ENCODE results near the gene TMEM250. TPM values are rescaled to one million over a fixed set of nuclear protein-coding genes. Genes with fewer than 3 reads are reported as not detected.
A peak's percentile ranks its signal among the peaks of the same experiment; 100 is the strongest.
"Not testable (repeated sequence)": the region's sequence is repeated elsewhere in the genome, so short reads cannot be mapped to it uniquely, and the experiment has no call there.

TMEM250 gene
- total RNA-seq, 1 donor from 2014 or later: 23.0 TPM

GRCh38 chr9:136103651-136104487 is 14.8 kb downstream of the TMEM250 start:
- DNase-seq (ENCODE audit: low spot score) (no peak), ATAC-seq (no peak)
- intact Hi-C loops (cut with DNase I): no loop called here

DNA sequence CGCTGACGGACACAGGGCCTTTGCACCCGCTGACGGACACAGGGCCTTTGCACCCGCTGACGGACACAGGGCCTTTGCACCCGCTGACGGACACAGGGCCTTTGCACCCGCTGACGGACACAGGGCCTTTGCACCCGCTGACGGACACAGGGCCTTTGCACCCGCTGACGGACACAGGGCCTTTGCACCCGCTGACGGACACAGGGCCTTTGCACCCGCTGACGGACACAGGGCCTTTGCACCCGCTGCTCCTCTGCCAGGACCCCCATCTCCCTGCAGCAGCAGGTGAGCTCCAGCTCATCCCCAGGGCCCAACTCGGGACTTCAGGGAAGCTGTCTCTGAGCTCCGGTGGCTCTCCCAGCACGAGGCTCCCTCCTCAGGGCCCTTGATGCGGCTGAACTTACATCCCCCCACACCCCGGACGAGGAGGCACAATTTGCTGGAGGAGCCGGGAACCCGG is 17.0 kb downstream of the TMEM250 start:
- intact Hi-C loops (cut with DNase I); ATAC-seq; DNase-seq (ENCODE audit: low spot score): not testable (repeated sequence)

DNA sequence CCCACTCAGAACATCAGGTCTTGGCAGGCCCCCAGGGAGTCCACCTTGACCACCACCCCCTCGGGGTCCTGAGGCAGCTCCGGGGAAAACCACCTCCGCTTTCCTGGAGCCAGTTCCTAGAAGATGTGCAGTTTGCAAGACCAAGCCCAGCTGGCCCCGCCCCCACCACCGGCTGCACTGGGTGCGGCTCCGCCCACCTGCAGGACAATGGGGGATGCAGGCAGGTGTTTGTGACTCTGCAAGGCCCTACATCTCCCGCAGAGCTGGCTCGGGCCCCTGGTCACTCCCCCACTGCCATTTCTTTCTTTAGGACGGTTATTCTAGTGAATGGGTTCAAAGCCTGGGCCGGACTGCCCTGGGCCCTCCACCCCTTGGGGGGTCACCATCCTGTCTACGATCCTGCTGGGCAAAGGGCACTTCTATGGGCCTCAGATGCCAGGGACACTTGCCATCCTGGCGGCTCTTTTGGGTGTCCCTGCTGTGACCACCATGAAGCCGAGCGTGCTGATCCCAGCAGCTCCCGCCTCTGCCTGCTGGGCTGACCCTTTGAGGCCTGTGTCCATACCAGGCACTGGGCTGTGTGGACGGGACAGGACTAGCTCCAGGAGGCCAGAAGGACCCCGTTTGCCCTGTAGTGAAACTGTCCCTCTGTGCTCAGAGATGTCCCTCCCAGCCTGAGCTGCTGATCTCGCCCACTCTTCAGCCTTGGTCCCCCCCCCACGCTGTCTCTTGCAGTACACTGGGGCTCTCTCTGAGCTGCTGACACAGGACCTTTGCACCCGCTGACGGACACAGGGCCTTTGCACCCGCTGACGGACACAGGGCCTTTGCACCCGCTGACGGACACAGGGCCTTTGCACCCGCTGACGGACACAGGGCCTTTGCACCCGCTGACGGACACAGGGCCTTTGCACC is 17.7 kb downstream of the TMEM250 start:
- no peak for DNase-seq (ENCODE audit: low spot score)
- ATAC-seq: no peak
- intact Hi-C loops (cut with DNase I): no loop called here

- ATAC-seq (no peak), DNase-seq (ENCODE audit: low spot score) (no peak)
- intact Hi-C loops (cut with DNase I): no loop called here
Observed at GRCh38 chr9:136099542-136099941, 19.1 kb downstream of the TMEM250 start.

DNA sequence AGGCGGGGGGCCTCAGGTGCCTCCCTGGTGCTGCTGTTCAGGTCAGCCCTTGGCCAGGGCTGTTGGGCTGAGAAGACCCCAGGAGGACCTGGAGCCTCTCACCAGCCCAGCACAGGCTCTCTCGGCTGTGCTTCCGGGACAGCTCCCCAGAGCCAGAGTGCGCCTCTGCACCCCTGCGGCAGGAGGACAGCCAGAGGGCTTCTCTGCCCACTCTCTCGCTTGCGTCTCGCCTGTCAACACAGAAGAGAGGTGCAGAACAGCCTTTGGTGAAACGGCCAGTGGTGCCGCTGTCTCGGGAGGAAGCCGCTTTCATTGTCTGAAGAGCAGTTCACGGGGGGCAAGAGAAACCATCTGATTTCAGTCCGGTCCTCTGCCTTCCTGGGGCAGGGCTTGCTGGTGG is 19.8 kb downstream of the TMEM250 start:
- ATAC-seq: no peak
- intact Hi-C loops (cut with DNase I): no loop called here
- no peak for DNase-seq (ENCODE audit: low spot score)

GRCh38 chr9:136098210-136098609 is 20.5 kb downstream of the TMEM250 start:
- ATAC-seq (no peak), DNase-seq (ENCODE audit: low spot score) (no peak)
- intact Hi-C loops (cut with DNase I): no loop called here

- intact Hi-C loops (cut with DNase I): no loop called here
- DNase-seq (ENCODE audit: low spot score): no peak
- no peak for ATAC-seq
Observed at GRCh38 chr9:136096505-136097001, 22.1 kb downstream of the TMEM250 start.

DNA sequence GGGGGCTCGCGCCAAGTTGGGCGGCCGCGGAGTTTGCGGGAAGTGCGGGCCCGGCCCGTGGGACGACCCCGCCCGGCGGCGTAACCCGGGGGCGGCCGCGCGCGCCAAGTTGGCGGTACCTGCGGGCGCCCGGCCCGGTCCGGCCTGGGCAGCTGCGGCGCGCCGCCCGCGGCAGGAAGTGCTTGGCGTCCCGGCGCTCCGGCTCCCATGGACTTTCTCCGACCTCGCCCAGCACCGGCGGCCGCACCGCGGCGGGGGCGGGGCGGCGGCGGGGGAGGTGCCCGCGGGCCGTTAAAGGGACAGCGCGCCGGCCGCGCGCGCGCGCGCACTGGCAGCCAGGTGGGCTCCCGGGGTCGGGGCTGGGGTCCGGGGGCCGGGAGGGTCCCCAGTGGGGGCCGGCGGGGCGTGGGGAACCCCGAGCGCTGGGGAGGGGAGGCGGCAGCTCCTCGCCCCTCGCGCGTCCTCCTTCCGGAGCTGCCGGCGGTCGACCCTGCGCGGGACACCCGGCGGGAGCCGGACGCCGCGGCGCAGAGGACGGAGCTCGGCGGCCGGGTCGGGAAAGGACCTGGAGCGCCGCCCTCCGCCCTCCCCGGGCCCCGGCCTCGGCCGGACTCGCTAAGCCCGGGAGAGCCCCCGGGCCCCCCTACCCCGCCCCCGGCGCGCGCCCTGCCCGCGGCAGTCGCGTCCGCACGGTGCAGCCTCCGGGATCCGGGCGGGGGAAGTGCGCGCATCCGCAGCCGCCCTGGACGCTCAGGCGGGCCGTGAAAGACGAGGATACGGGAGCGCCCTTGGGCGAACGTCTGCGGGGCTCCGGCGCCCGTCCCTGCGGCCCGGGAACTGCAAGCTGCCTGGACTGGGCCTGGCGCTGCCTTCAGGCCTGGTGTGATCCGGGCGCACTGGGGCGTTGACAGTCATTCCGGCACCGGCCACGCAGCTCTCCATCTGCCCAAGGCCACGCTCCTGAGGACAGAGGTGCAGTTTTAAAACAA is 23.3 kb downstream of the TMEM250 start, which contains the start of gene NACC2:
TSS of gene NACC2 (minus strand) at position 220 of the 989 bp plus-strand sequence. CDS start 44,768 bp downstream, outside the sequence.
- DNase-seq (ENCODE audit: low spot score) (no peak), ATAC-seq (no peak)
- intact Hi-C loops (cut with DNase I): no loop called here

DNA sequence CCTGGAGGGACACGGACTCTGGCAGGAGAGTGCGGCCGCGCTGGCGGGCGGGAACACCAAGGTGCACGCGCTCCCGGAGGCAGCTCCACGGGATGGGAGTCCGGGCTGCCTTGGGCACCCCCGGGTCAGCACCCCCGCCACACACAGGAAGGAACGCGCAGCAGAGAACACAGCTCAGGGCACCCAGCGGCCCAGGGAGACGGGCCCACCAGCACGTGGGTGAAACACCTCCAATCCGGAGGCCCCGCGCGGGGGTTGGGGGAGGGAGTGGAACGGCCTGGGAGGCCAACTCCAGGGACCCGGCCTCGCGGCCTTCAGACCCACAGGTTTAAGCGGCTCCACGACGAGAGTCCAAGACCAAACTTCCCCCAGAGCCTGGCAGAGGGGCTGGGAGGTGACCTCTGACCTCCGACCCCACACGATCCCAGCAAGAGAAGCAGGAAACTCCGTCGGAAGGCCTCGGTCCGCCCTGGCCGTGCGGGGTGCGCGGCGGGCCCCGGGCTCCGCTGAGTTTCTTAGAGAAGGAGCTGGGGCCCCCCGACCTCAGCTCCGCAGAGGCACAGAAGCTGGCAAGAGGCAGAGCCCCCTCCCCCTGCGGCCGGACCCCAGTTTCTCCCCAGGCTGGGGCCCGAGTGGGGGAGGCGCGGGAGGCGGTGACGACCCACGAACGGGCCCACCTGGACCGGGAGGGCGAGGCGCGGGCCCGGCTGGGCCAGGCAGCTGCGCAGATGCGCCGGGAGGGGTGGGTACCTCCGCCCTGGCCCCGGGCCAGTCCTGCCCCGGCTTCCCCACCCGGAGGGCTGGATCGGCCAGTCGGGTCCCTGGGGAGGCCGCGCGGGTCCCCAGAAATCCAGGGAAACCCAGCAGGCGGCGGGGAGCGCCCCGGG is 24.4 kb downstream of the TMEM250 start:
- DNase-seq (ENCODE audit: low spot score) (peak; percentile 86), ATAC-seq (peak; percentile 82)
- intact Hi-C loops (cut with DNase I): no loop called here

- DNase-seq (ENCODE audit: low spot score): no peak
- intact Hi-C loops (cut with DNase I): no loop called here
- ATAC-seq: peak; percentile 60
Observed at GRCh38 chr9:136093346-136093986, 25.2 kb downstream of the TMEM250 start.

DNA sequence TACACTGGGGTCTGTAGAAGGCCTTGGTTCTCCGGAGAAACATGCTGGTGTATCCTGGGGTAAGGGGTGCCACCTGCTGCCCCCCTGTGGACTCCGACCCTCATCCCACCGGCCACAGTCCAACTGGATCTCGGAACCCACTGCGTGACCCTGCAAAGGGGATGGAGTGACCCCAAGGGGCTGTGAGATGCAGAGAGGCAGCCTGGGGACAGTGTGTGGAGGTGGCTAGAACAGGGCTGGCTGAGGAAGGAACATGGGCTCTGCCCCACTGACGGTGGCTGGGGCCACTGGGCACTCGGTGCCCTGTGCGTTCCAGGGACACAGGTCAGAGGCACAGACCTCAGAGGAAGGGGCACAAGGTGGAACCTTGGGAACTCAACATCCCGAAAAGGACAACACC is 25.9 kb downstream of the TMEM250 start:
- ATAC-seq: no peak
- no peak for DNase-seq (ENCODE audit: low spot score)
- intact Hi-C loops (cut with DNase I): no loop called here

DNA sequence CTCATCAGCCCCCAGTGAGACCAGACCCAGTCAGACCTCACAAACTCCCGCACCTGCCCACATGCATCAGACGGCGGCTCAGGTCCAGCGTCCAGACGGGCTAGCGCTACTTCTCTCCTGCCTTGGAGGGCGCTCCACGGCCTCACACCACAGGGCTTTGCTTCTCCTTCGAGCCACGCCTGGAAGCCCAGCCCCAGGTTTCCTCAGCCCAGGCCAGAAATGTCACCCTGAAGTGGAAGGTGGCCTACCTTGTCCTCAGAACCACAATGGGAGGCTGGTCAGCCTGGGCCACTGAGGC is 26.4 kb downstream of the TMEM250 start:
- intact Hi-C loops (cut with DNase I): no loop called here
- ATAC-seq (no peak), DNase-seq (ENCODE audit: low spot score) (no peak)

GRCh38 chr9:136091582-136092352 is 26.9 kb downstream of the TMEM250 start:
- intact Hi-C loops (cut with DNase I): no loop called here
- DNase-seq (ENCODE audit: low spot score) (no peak), ATAC-seq (no peak)

GRCh38 chr9:136090768-136091581 is 27.7 kb downstream of the TMEM250 start:
- DNase-seq (ENCODE audit: low spot score) (no peak), ATAC-seq (no peak)
- intact Hi-C loops (cut with DNase I): no loop called here

GRCh38 chr9:136090056-136090735 is 28.5 kb downstream of the TMEM250 start:
- intact Hi-C loops (cut with DNase I): no loop called here
- ATAC-seq (no peak), DNase-seq (ENCODE audit: low spot score) (no peak)
